PC-3 (cell line): Measurements from ENCODE around the gene SST. TPM values are rescaled to one million over a fixed set of nuclear protein-coding genes. Genes with fewer than 3 reads are reported as not detected.
A peak's percentile ranks its signal among the peaks of the same experiment; 100 is the strongest.

Experiments
- ATAC-seq: fragments of 200-7000 bp; cut with Tn5 transposase; 2 replicates; pipeline ENCODE4 v1.9.1; 2020; ENCODE audit warnings: mild to moderate bottlenecking, moderate library complexity
- BruUV-seq: library from RNA; stranded (reverse); fragments of 400-500 nt; replicated peaks from 2 replicates; lab custom pipeline; 2021; lab: Mats Ljungman, UMichigan
- CTCF ChIA-PET: fragments of 300-600 bp; sonication (Branson Sonifier 250); formaldehyde crosslinking; loops from one replicate; lab custom pipeline; 2022; ENCODE audit warnings: antibody characterized with exemption; lab: Charles Lee
- POLR2A ChIA-PET: fragments of 300-600 bp; sonication (Branson Sonifier 250); formaldehyde crosslinking; loops from one replicate; lab custom pipeline; 2022; ENCODE audit warnings: antibody characterized with exemption; ENCODE audit not compliant: unreplicated experiment; lab: Charles Lee
- DNase-seq: peaks from one replicate; pipeline ENCODE4 v3.0.0-alpha.2; 2015
- H2AFZ ChIP-seq: fragments of 300-600 bp; sonication (generic); 2 replicates; pipeline ENCODE4 v1.6.0; 2016; ENCODE audit warnings: antibody characterized with exemption, low read length
- H3F3A ChIP-seq: fragments of 300-600 bp; sonication (generic); one replicate; pipeline ENCODE4 v1.6.0; 2017; ENCODE audit warnings: antibody characterized with exemption, low read length, control low read depth, mild to moderate bottlenecking; ENCODE audit not compliant: unreplicated experiment
- H3K27ac ChIP-seq: fragments of 300-600 bp; sonication (generic); 2 replicates; pipeline ENCODE4 v1.5.1; 2016; ENCODE audit warnings: mild to moderate bottlenecking, low read length
- H3K27me3 ChIP-seq: fragments of 300-600 bp; sonication (generic); 2 replicates; pipeline ENCODE4 v1.6.1; 2016; ENCODE audit warnings: low read length, mixed read lengths
- H3K36me3 ChIP-seq: fragments of 300-600 bp; sonication (generic); 2 replicates; pipeline ENCODE4 v1.6.1; 2016; ENCODE audit warnings: low read depth, mixed run types, low read length, mixed read lengths
- H3K4me1 ChIP-seq: fragments of 300-600 bp; sonication (generic); 2 replicates; pipeline ENCODE4 v1.5.1; 2016; ENCODE audit warnings: low read length; ENCODE audit not compliant: insufficient read depth
- H3K4me2 ChIP-seq: fragments of 300-600 bp; sonication (generic); 2 replicates; pipeline ENCODE4 v1.6.0; 2016; ENCODE audit warnings: low read length
- H3K4me3 ChIP-seq: fragments of 300-600 bp; sonication (generic); 2 replicates; pipeline ENCODE4 v1.5.1; 2016; ENCODE audit warnings: mild to moderate bottlenecking, low read length, mixed read lengths
- H3K79me2 ChIP-seq: fragments of 300-600 bp; sonication (generic); 2 replicates; pipeline ENCODE4 v1.6.1; 2017; ENCODE audit warnings: low read length, mixed read lengths
- H3K9ac ChIP-seq: fragments of 300-600 bp; sonication (generic); 2 replicates; pipeline ENCODE4 v1.6.0; 2016; ENCODE audit warnings: mild to moderate bottlenecking, low read length
- H3K9me2 ChIP-seq: fragments of 300-600 bp; sonication (generic); replicated peaks from 2 replicates; pipeline ENCODE4 v1.6.1; 2016; ENCODE audit warnings: mixed run types, low read length, mixed read lengths
- H3K9me3 ChIP-seq: fragments of 300-600 bp; sonication (generic); 2 replicates; pipeline ENCODE4 v1.6.1; 2016; ENCODE audit warnings: low read length, mixed read lengths
- H4K20me1 ChIP-seq: fragments of 300-600 bp; sonication (generic); 2 replicates; pipeline ENCODE4 v1.6.1; 2016; ENCODE audit warnings: low read length, mixed read lengths
- EZH2 ChIP-seq: fragments of 300-600 bp; sonication (generic); IDR thresholded peaks from one replicate; pipeline ENCODE4 v1.6.1; 2017; ENCODE audit warnings: antibody characterized with exemption, mild to moderate bottlenecking, low read length; ENCODE audit not compliant: unreplicated experiment
- EZH2phosphoT487 ChIP-seq: fragments of 300-600 bp; sonication (generic); IDR thresholded peaks from 2 replicates; pipeline ENCODE4 v1.6.1; 2018; ENCODE audit warnings: mild to moderate bottlenecking, antibody characterized with exemption, low read length, borderline replicate concordance
- intact Hi-C: fragments of 100-400 bp; cut with micrococcal nuclease; formaldehyde crosslinking; loops from 2 replicates; pipeline ENCODE4 v1.9.0; 2023
- total RNA-seq: library from RNA; depleted of rRNA; stranded (reverse); fragments of >200 nt; gene quantifications from 2 replicates; pipeline ENCODE4 v1.2.3, GENCODE V29; 2014
- TF ChIP-seq, protein P1 (sequence below): fragments of 300-600 bp; sonication (generic); conservative IDR thresholded peaks from 2 replicates; pipeline ENCODE4 v1.5.1; 2017; ENCODE audit warnings: antibody characterized with exemption, low read depth, mild to moderate bottlenecking, low read length

Gene SST
- total RNA-seq, 1 experiment from 2014 or later, result not detected

DNA sequence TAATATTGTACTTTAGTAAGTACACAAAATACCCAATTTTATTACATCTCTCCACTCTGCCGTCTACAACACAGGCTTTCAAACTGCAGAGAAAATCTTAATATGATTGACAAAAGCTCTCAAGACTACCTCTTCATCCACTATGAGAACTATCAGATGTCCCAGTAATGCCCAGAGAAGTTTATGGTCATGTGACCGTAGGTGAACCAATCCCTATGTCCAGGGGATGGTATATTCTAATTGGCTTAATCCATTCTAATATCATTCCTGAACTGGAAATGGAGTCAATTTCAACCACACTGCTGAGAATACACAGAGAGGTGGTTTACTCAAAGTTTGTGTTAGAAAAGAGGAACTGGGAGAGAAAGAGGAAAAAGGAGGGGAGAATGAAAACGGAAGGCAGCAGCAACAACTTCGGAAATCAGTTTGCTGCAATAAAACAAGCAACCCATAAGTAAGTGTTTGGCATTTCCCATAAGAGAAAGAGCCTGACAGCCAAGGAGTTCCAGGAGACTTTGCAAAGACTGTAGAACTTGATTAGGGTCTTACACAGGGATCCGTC, 7.3 kb downstream of the SST start:
- H3K79me2 ChIP-seq, result no peaks in the 10 kb centered on the region
- H2AFZ ChIP-seq, result no peak overlapping the region
- H3K4me2 ChIP-seq, result no peak overlapping the region
- intact Hi-C loops, result no loop called here
- ATAC-seq, result no peak
- no TSS peak for BruUV-seq
- CTCF ChIA-PET, result no interaction called here
- no peaks in the 10 kb centered on the region for H3K9me3 ChIP-seq
- no peaks in the 10 kb centered on the region for H3K4me1 ChIP-seq
- H3K27ac ChIP-seq, result no peak overlapping the region
- H3K27me3 ChIP-seq, result peaks cover 50% of the 10 kb centered on the region
- POLR2A ChIA-PET, result no interaction called here
- no peak overlapping the region for H3K9ac ChIP-seq
- no peak for TF ChIP-seq EZH2
- TF ChIP-seq, protein P1, sequence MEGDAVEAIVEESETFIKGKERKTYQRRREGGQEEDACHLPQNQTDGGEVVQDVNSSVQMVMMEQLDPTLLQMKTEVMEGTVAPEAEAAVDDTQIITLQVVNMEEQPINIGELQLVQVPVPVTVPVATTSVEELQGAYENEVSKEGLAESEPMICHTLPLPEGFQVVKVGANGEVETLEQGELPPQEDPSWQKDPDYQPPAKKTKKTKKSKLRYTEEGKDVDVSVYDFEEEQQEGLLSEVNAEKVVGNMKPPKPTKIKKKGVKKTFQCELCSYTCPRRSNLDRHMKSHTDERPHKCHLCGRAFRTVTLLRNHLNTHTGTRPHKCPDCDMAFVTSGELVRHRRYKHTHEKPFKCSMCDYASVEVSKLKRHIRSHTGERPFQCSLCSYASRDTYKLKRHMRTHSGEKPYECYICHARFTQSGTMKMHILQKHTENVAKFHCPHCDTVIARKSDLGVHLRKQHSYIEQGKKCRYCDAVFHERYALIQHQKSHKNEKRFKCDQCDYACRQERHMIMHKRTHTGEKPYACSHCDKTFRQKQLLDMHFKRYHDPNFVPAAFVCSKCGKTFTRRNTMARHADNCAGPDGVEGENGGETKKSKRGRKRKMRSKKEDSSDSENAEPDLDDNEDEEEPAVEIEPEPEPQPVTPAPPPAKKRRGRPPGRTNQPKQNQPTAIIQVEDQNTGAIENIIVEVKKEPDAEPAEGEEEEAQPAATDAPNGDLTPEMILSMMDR, result no peak
- TF ChIP-seq EZH2phosphoT487, result no peak
- no peaks in the 10 kb centered on the region for H4K20me1 ChIP-seq
- DNase-seq, result no peak
- no peaks in the 10 kb centered on the region for H3K9me2 ChIP-seq
- no peaks in the 10 kb centered on the region for H3K36me3 ChIP-seq
- H3F3A ChIP-seq, result no peaks in the 10 kb centered on the region
- H3K4me3 ChIP-seq, result no peak overlapping the region

DNA sequence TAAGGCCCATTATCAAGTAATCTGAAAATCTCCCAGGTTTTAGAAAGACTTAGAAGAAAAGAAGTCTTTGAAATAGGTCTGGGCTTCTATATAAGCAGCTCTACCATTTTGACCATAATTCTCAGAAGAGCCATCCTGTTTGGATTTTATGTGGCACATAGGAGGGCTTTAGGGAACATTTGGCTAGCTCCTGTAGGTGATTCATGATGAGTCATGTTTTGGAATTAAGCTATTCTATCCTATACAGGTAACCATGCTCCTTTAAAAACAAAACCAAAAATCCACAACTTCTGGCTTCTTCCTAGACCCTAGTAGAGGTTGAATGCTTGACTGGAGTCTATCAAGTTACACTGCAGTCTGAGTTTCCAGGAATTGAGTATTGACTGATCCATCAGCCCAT, 8.9 kb downstream of the SST start:
- Histone ChIP-seq H3K9me3 (no peaks in the 10 kb centered on the region), H4K20me1 (no peaks in the 10 kb centered on the region), H3K79me2 (no peaks in the 10 kb centered on the region), H3K4me1 (no peaks in the 10 kb centered on the region), H3K36me3 (no peaks in the 10 kb centered on the region), H3K4me3 (no peak overlapping the region), H3K27me3 (peaks cover 54% of the 10 kb centered on the region), H3K4me2 (no peak overlapping the region), H3F3A (no peaks in the 10 kb centered on the region), H3K27ac (no peak overlapping the region), H3K9me2 (no peaks in the 10 kb centered on the region), H3K9ac (no peak overlapping the region), H2AFZ (no peak overlapping the region)
- ATAC-seq (peak; percentile 72), DNase-seq (peak; percentile 70)
- ChIA-PET CTCF (no interaction called here), POLR2A (interaction anchor here (0.6 kb wide), 1 partner anchor 84 kb away, joined by 3 read pairs; the partner anchor contains the start of gene BCL6)
- TF ChIP-seq EZH2phosphoT487 (no peak), EZH2 (no peak)
- TF ChIP-seq, protein P1, result no peak
- intact Hi-C loops, result no loop called here
- BruUV-seq, result no TSS peak

DNA sequence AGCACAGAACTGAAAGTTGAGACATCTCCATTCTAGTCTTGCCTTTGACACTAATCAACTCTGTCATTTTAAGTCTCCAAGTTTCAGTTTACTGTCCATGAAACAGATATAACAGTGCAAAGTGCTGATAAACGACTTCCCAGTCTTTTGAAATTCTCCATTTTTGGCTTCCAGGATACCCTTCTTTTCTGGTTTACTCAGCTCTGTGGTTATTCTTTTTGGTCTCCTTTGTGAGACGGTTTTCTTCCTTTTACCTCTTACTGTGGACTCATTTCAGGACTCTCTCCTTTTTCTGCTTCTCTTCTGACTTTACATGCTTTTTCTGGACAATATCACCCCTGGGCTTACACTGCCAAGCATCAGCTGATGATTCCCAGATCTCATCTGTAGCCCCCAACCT, 18.9 kb downstream of the SST start:
- no peaks in the 10 kb centered on the region for H3K9me3 ChIP-seq
- no peak overlapping the region for H3K4me3 ChIP-seq
- intact Hi-C loops, result no loop called here
- H2AFZ ChIP-seq, result no peak overlapping the region
- H3K36me3 ChIP-seq, result no peaks in the 10 kb centered on the region
- no TSS peak for BruUV-seq
- no peaks in the 10 kb centered on the region for H3K79me2 ChIP-seq
- ChIA-PET POLR2A (no interaction called here), CTCF (no interaction called here)
- H4K20me1 ChIP-seq, result no peaks in the 10 kb centered on the region
- no peak for ATAC-seq
- H3K9ac ChIP-seq, result no peak overlapping the region
- H3K4me1 ChIP-seq, result no peaks in the 10 kb centered on the region
- H3K4me2 ChIP-seq, result no peak overlapping the region
- no peak overlapping the region for H3K27ac ChIP-seq
- H3K9me2 ChIP-seq, result no peaks in the 10 kb centered on the region
- no peaks in the 10 kb centered on the region for H3F3A ChIP-seq
- no peak for TF ChIP-seq EZH2
- TF ChIP-seq EZH2phosphoT487, result no peak
- TF ChIP-seq, protein P1, result no peak
- DNase-seq, result no peak
- H3K27me3 ChIP-seq, result peaks cover 86% of the 10 kb centered on the region
